ENCODE measurements around the gene LRRTM4. TPM values are rescaled to one million over a fixed set of nuclear protein-coding genes. Genes with fewer than 3 reads are reported as not detected.

Gene LRRTM4
- polyA plus RNA-seq, 1 of the 3 experiments (the other 2 are of a cell fraction): 0.10 TPM

DNA sequence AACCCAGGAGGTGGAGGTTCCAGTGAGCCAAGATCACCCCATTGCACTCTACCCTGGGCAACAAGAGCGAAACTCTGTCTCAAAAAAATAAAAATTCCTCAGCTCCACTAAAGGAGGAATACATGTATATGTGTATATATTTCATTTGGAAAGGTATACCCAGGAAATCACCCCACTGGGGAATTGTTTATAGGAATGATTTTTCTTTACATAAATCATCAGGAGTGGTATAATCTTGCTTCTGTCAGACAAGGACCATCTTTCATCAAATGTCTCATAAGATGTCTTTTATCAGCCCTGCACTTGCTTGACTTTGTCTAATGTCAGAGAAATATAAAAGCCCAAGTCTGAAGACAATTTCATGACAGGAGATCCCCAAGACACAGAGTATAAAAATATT, 709.1 kb downstream of the LRRTM4 start:
- Histone ChIP-seq H3K79me2 (ENCODE audit: insufficient read depth) (no peaks in the 10 kb centered on the region), H3K4me2 (no peak overlapping the region), H3K4me1 (ENCODE audit: control insufficient read depth in 1 of 2, insufficient read depth in 2 of 2, low read depth in 1 of 2, low read length in 1 of 2) (peaks cover 0 to 3% of the 10 kb centered on the region in 2 experiments; a peak in 2 of 4 replicates), H4K20me1 (ENCODE audit: insufficient read depth) (no peaks in the 10 kb centered on the region), H2AFZ (ENCODE audit: low read depth) (no peak overlapping the region), H3K27me3 (ENCODE audit: insufficient read depth) (no peaks in the 10 kb centered on the region), H3K9me3 (no peaks in the 10 kb centered on the region), H3F3A (replicated peaks; ENCODE audit: insufficient read depth) (no peaks in the 10 kb centered on the region), H3K9me2 (no peaks in the 10 kb centered on the region), H3K36me3 (replicated peaks in 1 of 2; ENCODE audit: control insufficient read depth in 1 of 2, insufficient read depth in 2 of 2, low read length in 1 of 2) (no peaks in the 10 kb centered on the region), H3K9ac (no peak overlapping the region), H3K27ac (ENCODE audit: low read depth in 2 of 2, low read length in 1 of 2) (no peak overlapping the region), H3K4me3 (ENCODE audit: low read depth in 2 of 2, low read length in 1 of 2) (no peak overlapping the region)
- no peak for DNase-seq
- CTCF ChIA-PET: no interaction called here
- WGBS (ENCODE audit: low lambda C conversion rate): 50% methylated on average over 1 of the region's 1 CpG
- POLR2A ChIA-PET: no interaction called here
- TF ChIP-seq RAD21 (IDR thresholded peaks at IDR 0.05; ENCODE audit: low read length) (no peak), FOXM1 (IDR thresholded peaks at IDR 0.05; ENCODE audit: low read depth) (no peak), YY1 (IDR thresholded peaks at IDR 0.05; ENCODE audit: low read depth) (no peak), POLR2AphosphoS5 (IDR thresholded peaks at IDR 0.05; ENCODE audit: low read depth, low read length) (no peak), FOXJ3 (CRISPR knock-in tag; IDR thresholded peaks at IDR 0.05) (no peak), MEF2A (IDR thresholded peaks at IDR 0.05; ENCODE audit: borderline replicate concordance, low read depth) (no peak), TEAD4 (IDR thresholded peaks at IDR 0.05; ENCODE audit: borderline replicate concordance, insufficient read depth) (no peak), EP300 (IDR thresholded peaks at IDR 0.05; ENCODE audit: borderline replicate concordance in 1 of 2, low read depth in 1 of 2, low read length in 1 of 2) (no peak), GATA2 (CRISPR knock-in tag; IDR thresholded peaks at IDR 0.05) (no peak), SIN3A (IDR thresholded peaks at IDR 0.05; ENCODE audit: borderline replicate concordance, low read depth, low read length) (no peak), RXRA (IDR thresholded peaks at IDR 0.05; ENCODE audit: borderline replicate concordance, low read depth) (no peak), NFIC (IDR thresholded peaks at IDR 0.05; ENCODE audit: borderline replicate concordance) (no peak)
- TF ChIP-seq, protein P1, sequence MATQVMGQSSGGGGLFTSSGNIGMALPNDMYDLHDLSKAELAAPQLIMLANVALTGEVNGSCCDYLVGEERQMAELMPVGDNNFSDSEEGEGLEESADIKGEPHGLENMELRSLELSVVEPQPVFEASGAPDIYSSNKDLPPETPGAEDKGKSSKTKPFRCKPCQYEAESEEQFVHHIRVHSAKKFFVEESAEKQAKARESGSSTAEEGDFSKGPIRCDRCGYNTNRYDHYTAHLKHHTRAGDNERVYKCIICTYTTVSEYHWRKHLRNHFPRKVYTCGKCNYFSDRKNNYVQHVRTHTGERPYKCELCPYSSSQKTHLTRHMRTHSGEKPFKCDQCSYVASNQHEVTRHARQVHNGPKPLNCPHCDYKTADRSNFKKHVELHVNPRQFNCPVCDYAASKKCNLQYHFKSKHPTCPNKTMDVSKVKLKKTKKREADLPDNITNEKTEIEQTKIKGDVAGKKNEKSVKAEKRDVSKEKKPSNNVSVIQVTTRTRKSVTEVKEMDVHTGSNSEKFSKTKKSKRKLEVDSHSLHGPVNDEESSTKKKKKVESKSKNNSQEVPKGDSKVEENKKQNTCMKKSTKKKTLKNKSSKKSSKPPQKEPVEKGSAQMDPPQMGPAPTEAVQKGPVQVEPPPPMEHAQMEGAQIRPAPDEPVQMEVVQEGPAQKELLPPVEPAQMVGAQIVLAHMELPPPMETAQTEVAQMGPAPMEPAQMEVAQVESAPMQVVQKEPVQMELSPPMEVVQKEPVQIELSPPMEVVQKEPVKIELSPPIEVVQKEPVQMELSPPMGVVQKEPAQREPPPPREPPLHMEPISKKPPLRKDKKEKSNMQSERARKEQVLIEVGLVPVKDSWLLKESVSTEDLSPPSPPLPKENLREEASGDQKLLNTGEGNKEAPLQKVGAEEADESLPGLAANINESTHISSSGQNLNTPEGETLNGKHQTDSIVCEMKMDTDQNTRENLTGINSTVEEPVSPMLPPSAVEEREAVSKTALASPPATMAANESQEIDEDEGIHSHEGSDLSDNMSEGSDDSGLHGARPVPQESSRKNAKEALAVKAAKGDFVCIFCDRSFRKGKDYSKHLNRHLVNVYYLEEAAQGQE (IDR thresholded peaks at IDR 0.05; ENCODE audit: low read depth, low read length): no peak
- TF ChIP-seq, protein P2, sequence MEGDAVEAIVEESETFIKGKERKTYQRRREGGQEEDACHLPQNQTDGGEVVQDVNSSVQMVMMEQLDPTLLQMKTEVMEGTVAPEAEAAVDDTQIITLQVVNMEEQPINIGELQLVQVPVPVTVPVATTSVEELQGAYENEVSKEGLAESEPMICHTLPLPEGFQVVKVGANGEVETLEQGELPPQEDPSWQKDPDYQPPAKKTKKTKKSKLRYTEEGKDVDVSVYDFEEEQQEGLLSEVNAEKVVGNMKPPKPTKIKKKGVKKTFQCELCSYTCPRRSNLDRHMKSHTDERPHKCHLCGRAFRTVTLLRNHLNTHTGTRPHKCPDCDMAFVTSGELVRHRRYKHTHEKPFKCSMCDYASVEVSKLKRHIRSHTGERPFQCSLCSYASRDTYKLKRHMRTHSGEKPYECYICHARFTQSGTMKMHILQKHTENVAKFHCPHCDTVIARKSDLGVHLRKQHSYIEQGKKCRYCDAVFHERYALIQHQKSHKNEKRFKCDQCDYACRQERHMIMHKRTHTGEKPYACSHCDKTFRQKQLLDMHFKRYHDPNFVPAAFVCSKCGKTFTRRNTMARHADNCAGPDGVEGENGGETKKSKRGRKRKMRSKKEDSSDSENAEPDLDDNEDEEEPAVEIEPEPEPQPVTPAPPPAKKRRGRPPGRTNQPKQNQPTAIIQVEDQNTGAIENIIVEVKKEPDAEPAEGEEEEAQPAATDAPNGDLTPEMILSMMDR (IDR thresholded peaks at IDR 0.05): no peak
- TF ChIP-seq, protein P3, sequence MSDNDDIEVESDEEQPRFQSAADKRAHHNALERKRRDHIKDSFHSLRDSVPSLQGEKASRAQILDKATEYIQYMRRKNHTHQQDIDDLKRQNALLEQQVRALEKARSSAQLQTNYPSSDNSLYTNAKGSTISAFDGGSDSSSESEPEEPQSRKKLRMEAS (IDR thresholded peaks at IDR 0.05; ENCODE audit: low read depth): no peak
- TF ChIP-seq, protein P4, sequence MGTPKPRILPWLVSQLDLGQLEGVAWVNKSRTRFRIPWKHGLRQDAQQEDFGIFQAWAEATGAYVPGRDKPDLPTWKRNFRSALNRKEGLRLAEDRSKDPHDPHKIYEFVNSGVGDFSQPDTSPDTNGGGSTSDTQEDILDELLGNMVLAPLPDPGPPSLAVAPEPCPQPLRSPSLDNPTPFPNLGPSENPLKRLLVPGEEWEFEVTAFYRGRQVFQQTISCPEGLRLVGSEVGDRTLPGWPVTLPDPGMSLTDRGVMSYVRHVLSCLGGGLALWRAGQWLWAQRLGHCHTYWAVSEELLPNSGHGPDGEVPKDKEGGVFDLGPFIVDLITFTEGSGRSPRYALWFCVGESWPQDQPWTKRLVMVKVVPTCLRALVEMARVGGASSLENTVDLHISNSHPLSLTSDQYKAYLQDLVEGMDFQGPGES (IDR thresholded peaks at IDR 0.05; ENCODE audit: low read depth, low read length): no peak
- TF ChIP-seq, protein P5, sequence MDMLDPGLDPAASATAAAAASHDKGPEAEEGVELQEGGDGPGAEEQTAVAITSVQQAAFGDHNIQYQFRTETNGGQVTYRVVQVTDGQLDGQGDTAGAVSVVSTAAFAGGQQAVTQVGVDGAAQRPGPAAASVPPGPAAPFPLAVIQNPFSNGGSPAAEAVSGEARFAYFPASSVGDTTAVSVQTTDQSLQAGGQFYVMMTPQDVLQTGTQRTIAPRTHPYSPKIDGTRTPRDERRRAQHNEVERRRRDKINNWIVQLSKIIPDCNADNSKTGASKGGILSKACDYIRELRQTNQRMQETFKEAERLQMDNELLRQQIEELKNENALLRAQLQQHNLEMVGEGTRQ (IDR thresholded peaks at IDR 0.05; ENCODE audit: borderline replicate concordance, low read depth, low read length): no peak

Data from SK-N-SH (cell line).